HS-27A (cell line): Measurements from ENCODE around the gene GALNS.

ENCODE experiments used
- DNase-seq: peaks from one replicate; pipeline ENCODE4 v3.0.0-alpha.2; 2012; ENCODE audit warnings: low read depth, missing footprints

Gene GALNS

DNA sequence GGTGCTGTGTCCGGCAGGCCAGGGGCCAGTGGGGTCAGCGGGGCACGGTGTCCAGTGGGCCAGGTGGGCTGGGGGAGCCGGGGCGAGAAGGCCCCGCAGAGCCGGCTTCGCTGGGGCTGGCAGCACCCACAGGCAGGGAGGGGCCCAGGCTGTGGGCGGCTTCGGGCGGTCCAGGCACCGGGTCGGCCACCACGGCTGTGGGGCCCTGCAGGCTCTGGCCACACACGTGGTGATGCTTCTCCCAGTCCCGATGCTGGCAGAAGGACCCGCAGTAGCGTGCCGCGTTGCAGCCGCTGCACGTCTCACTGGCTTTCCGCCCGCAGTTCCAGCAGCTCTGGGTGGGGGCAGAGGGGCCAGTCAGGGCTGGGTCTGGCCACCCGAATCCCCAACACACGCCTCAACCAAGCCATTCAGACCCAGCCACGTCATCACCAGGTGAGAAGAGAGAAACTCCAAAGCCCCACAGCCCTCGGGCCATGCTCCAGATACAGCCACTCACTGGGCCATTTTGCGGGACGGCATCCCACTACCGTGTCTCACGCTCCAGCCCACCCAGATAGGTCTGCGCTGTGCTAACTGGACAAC lies 20.3 kb upstream of the GALNS start:
- no peak for DNase-seq

- DNase-seq, result no peak
Observed at GRCh38 chr16:88875703-88876234, 19.0 kb upstream of the GALNS start.

- DNase-seq, result no peak
Observed at GRCh38 chr16:88874938-88875599, 18.3 kb upstream of the GALNS start.

- no peak for DNase-seq
Observed at GRCh38 chr16:88872650-88873331, 16.0 kb upstream of the GALNS start.

DNA sequence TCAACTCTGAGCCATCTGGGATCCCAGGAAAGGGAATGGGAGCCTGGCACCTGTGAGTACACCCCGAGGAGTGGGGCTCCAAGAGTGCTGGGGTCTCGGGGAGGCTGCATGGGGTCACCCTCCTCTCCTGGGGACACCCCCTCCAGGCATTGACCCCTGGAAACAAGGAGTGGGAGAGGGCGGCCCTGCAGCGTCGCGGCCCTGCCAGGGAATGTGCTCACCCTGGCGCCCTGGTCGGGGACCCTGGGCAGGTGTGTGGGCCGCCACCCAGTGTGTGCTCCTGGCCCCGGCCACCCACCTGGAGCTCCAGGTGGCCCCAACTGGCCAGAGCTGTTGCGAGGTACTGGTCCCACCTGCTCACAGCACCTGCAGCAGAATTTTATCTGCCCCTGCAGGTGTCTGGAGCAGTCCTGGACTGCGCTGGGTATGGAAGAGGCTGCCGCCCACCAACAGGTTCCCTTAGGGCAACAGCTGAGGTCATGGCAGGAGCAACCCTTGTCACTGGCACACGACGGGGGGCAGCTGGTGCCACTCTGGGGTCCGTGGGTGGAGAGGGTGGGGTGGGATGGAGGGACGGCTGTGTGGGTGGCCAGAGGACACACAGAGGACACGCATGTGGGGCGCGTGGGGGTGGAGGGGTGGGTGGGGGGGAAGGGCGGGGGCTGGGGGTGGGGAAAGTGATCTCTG lies 15.1 kb upstream of the GALNS start:
- DNase-seq, result no peak

DNA sequence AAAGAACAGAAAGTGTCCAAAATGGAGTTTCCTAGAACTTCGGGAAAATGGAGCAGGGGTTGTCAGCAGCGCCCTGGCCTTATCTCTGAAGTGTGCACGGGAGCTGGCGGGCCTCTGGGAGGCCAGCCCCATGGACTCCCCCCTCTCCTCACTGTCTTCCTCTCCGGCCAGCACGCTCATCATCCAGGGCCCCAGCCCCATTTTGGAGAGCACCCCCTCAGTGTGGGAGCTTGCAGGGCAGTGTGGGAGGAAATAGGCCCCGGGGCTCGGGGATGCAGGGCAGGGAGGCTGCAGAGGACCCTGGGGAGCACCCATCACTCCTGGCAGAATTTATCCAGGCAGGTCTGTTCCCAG lies 14.6 kb upstream of the GALNS start:
- DNase-seq, result no peak

GRCh38 chr16:88870608-88871348 lies 14.0 kb upstream of the GALNS start:
- DNase-seq, result no peak

- DNase-seq, result no peak
Observed at GRCh38 chr16:88869673-88869980, 12.9 kb upstream of the GALNS start.

- no peak for DNase-seq
Observed at GRCh38 chr16:88868974-88869672, 12.4 kb upstream of the GALNS start.

DNA sequence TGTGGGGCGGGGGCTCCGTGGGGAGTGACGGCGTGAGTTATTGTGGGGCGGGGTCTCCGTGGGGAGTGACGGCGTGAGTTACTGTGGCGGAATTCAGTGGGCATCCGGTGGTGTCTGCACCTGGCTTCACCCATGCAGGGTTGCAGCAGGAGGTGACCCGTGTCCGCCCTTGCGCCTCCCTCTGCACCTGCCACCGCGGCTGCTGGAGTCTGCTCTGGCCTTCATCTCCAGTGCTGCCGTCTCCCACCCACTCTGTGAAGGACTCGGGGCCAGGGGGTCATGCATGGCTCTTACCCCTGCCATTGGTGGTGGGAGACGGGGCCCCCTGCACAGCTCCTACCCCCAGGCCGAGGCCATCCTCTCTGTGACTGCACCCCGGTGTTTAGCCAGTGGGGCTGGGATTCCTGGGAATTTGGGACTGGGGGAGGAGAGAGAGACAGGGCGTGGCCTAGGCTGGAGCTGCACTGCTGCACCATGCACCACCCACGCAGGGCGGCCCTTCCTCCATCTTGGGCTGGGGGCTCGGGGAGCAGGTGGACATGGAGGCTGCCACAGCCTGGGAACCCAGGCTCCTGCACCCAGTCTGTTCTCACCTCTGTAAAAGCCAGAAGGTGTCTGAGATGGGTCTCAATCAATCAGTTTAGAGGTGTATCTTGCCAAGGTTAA lies 11.0 kb upstream of the GALNS start:
- no peak for DNase-seq

DNA sequence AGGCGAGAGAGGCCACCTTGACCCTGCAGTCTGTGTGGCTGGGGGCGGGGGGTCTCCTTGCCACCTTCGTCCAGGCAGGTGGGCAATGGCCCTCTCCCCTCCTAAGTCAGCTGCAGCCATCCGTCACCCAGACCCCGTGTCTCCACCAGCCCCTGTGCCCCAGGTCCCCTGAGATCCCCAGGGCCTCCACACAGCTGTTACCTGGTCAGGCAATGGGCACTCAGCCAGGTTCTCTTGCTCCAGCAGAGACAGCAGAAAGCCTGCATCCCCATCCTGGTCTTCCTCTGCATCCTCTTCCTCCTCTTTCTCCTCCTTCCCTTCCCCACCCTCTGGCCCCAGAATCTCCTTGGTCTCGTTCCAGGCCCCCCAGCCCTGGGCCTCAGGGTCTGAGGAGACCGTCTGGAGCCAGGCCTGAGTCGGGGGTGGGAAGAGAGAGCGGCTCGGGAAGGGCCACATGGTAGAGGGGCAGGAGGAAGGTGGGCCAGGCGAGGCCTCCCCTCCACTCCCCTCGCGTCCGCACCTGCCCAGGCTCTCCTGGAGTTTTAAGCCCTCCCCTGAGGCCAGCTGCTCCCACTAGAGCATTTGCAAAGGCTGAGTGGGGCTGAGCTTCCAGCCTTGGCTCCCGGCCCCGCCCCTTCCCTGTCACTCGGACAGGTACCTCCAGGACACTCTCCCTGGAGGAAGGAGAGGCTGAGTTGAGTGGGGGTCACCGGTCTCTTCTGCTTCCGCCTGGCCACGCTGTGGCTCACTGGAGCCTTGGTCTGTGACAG lies 9.6 kb upstream of the GALNS start, which contains the start of gene PABPN1L:
Gene PABPN1L (minus strand): TSS at position 510 of the 770 bp plus-strand sequence. CDS start 54 bp downstream, at position 456.
- no peak for DNase-seq

DNA sequence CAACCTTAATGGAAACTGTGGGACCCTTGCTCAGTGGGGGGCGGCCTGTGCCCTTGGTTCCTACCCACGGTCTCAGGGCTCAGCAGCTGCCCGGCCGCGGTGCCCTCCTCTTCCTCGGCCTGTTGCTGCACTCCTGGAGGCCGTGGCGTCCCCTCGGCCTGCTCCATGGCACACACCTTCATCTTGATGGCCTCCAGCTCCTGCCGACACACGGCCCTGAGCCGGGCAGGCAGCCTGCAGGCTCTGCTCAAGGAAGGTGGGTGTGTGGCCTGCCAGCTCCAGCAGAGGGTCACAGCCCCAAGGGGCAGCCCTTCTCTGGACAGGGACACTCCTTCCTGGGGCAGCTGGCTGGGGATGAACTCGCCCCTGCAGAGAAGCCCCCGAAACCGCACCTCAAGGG lies 9.0 kb upstream of the GALNS start:
- no peak for DNase-seq

GRCh38 chr16:88865310-88865709 lies 8.6 kb upstream of the GALNS start:
- DNase-seq, result no peak

GRCh38 chr16:88864521-88864920 lies 7.8 kb upstream of the GALNS start:
- DNase-seq, result no peak

DNA sequence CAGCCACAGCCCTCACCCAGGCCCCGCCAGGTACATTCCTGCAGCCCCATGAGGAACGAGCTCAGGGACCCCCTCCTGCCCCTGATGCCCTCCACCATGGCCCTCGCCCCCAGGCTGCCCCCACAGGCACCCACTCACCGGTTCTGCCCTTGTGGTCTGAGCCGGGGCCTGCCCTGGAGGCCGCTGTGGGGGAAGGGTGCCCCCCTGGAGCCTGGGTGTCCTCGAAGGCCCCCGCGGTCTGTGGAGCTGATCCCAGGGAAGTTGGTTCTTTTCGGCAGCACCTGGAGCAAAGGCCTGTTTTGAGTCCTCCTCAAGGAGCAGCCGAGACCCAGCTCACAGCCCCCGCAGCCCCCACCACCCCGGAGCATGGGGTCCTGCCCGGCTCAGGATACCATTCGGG lies 7.4 kb upstream of the GALNS start:
- no peak for DNase-seq

DNA sequence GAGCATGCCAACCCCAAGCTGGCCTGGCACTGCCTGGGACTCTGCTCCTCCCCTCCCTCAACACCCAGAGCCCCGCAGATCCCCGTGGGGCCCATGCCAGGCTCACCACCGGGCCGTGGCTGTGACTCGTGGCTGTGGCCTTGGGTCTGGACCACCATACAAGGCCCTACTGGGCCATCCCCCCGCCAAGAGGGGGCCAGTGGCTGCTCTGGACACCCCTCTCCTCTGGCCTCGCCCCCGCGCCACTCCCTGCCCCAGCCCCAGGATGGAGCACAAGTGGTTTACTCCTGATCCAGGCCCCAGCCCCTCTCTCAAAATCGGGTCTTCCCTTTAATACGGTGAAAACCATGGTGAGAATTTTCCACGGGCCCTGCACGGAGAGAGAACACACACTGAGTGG lies 6.7 kb upstream of the GALNS start:
- DNase-seq, result no peak

DNA sequence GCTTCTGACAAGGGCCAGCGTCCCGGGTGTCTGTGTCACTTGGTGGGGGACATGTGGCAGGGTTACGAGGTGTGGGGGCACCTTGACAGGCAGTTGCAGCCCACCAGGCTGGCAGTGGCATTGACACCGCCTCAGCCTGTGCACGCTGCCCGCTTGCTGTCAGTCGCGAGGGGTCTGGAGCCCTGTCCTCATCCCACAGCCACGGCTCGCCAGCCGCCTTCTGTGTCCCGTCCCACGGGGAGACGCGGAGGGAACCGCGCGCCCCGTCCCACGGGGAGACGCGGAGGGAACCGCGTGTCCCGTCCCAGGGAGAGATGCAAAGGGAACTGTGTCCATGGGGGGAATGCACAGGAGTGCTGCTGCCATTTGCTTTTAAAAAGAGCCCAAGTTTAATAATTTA lies 6.2 kb upstream of the GALNS start:
- DNase-seq, result no peak

DNA sequence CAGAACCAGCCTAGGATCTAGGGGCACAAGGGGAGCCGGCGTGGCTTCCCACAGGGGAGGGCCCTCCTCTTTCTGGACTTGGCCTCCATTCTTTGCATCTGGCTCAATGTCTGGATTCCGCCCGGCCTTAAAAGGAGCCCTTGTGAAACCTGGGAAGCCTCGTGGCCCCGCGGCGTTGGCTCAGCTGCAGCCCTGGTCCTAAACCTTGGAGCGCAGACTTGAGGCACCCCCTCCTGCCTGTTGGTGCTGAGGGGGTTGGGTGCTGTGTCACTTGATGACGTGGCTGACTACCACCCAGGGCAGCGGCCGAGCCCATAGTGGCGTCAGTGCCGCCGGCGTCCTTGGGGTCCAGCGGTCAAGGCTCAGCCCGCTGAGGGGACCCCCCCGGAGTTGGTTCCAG lies 4.6 kb upstream of the GALNS start:
- no peak for DNase-seq

- no peak for DNase-seq
Observed at GRCh38 chr16:88859381-88860091, 2.8 kb upstream of the GALNS start.
